Omental fat pad (tissue), 4 donors: ENCODE measurements around the gene CACNA1D. TPM values are rescaled to one million over a fixed set of nuclear protein-coding genes. Genes with fewer than 3 reads are reported as not detected.

Experiments
- ATAC-seq: fragments of 150-250 bp; one replicate; pipeline ENCODE4 v1.9.1; 2016; ENCODE audit warnings: mild to moderate bottlenecking, moderate library complexity; ENCODE audit not compliant: low FRiP score
- DNase-seq: peaks from one replicate; pipeline ENCODE4 v3.0.0-alpha.2; 2019; ENCODE audit warnings: low spot score
- CTCF ChIP-seq, 3 donors: fragments of 450-650 bp; IDR thresholded peaks; one replicate each; pipeline ENCODE4 v1.5.1; 2016 to 2017; ENCODE audit warnings: antibody characterized with exemption in 3 of 3, mild to moderate bottlenecking in 3 of 3, moderate library complexity in 2 of 3
- total RNA-seq, 4 donors: library from RNA; depleted of rRNA; stranded (reverse); fragments of >200 nt; gene quantifications; one replicate each; pipeline ENCODE4 v1.1.0, GENCODE V29; 2016

Gene CACNA1D
- total RNA-seq, 4 donors from 2014 or later, result 0.24 to 1.8 (median 0.74) TPM

GRCh38 chr3:53836084-53836872, 341.9 kb downstream of the CACNA1D start:
- DNase-seq (no peak), ATAC-seq (no peak)
- no peak for TF ChIP-seq CTCF (IDR thresholded peaks at IDR 0.05)

DNA sequence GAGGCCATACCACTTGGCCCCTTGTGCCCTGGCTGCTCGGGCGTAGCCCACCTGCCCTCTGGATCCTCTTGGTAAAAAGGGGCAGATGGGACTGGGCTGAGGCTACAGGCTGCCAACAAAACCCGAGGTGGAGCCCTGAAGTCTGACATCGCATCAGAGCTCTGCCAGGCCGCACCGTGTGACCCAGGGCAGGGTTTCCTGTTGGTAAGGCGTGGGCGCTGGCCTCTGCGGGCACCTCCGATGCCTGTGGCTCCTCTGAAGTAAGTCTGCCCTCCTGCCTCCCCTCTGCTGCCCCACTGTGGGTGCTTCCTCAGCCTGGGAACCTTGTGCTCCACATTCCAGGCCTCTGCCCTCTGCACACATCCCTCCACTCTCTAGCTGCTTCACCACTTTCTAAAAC, 342.9 kb downstream of the CACNA1D start:
- ATAC-seq (no peak), DNase-seq (no peak)
- TF ChIP-seq CTCF (IDR thresholded peaks at IDR 0.05), result no peak

DNA sequence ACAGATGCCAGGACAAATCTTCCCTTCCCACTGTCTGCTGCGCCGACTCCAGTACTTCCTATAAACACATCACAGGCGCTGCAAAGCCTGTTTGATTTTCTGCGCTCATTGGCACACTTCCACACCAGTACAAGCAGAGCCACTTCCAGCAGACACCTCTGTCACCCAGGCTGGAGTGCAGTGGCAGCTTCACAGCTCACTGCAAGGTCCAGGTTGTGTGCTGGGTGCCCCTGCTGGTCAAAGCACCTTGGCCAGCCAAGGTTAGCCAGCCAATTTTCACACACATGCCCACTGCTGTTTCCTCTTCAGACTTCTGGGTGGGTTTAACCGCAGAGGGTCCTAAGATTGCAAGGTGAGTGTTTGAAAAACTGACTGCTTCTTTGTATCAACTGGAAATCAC, 346.9 kb downstream of the CACNA1D start:
- no peak for TF ChIP-seq CTCF (IDR thresholded peaks at IDR 0.05)
- no peak for ATAC-seq
- DNase-seq, result no peak

GRCh38 chr3:53842436-53843194, 348.2 kb downstream of the CACNA1D start:
- no peak for TF ChIP-seq CTCF (IDR thresholded peaks at IDR 0.05)
- no peak for DNase-seq
- ATAC-seq, result no peak

GRCh38 chr3:53843195-53844177, 349.1 kb downstream of the CACNA1D start:
- no peak for DNase-seq
- no peak for ATAC-seq
- TF ChIP-seq CTCF (IDR thresholded peaks at IDR 0.05), result no peak

GRCh38 chr3:53844262-53845102, 350.1 kb downstream of the CACNA1D start:
- DNase-seq (no peak), ATAC-seq (no peak)
- no peak for TF ChIP-seq CTCF (IDR thresholded peaks at IDR 0.05)
